HG02623 (cell line): ENCODE measurements around the gene DUSP5.
A peak's percentile ranks its signal among the peaks of the same experiment; 100 is the strongest.
"Not testable (repeated sequence)": the region's sequence is repeated elsewhere in the genome, so short reads cannot be mapped to it uniquely, and the experiment has no call there.

Experiments
- ATAC-seq: cut with Tn5 transposase; IDR thresholded peaks from one replicate; pipeline ENCODE4 v1.9.1; 2021; ENCODE audit warnings: moderate library complexity; ENCODE audit not compliant: unreplicated experiment

DUSP5 gene

GRCh38 chr10:110512461-110513187, 14.9 kb downstream of the DUSP5 start:
- ATAC-seq = no peak

DNA sequence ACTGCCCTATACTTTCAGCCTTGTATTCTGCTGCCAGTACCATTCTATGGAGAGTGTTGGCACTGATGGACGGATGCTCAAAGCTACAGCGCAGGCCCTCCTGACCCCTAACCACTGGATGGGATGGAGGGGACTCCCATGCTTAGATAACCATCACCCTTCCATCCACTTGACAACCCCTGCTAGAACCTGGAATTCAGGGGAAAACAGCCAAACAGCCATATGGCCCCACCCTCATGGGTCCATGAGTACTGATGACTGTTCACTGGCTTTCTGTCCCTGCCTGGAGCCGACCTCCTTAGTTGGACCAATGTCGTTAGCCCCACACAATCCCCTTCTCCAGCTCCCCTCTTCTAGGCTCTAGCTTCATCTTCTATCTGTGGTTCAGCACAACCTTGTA, 16.2 kb downstream of the DUSP5 start:
- no peak for ATAC-seq

DNA sequence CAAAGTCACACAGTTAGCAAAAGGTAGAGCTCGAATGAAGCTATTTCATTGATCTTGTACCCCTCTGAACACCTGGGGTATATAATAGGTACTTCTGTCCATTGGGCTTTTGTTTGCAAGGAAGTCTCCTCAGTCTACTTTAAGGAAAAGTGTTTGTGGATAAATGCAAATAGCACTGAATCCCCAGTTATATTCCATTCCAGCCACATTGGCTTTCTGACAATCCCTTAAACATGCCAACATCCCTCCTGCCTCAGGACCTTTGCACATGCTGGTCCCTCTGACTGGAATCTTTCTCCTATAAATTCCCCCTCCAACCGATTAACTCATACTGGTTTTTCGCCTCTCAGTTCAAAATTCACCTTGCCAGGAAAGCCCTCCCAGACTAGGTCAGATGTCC, 17.1 kb downstream of the DUSP5 start:
- no peak for ATAC-seq

DNA sequence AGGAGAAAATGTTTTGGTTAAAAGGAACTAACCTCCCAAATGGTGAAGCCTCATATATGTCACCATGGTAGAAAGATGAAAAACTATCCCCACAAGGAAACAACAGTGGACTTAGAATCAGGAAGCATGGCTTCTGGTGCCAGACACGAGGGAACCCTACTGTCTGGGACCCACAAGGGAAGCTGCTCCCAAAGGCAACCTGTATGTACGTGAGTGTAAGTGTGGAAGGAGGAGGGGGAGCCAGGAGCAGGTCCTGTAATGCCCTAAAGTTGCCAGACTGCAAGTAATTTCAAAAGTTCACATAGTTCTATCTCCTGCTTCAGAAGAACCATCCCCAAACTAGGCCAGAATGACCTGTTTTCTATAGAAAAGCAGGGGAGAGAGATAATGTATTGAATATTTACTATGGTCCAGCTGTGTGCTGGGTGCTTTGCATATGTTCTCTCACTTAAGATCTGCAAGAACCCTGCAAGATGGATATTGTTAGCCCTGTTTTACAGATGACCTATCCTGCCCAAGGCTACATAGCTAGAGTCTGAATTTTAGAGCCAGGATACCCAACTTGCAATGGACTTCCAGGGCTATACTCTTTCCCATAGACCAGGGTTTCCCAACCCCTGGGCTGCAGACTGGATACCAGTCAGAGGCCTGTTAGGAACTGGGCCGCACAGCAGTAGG, 19.2 kb downstream of the DUSP5 start:
- ATAC-seq = no peak

GRCh38 chr10:110522365-110522988, 24.8 kb downstream of the DUSP5 start:
- ATAC-seq = no peak

GRCh38 chr10:110523736-110524135, 26.0 kb downstream of the DUSP5 start:
- ATAC-seq = no peak

DNA sequence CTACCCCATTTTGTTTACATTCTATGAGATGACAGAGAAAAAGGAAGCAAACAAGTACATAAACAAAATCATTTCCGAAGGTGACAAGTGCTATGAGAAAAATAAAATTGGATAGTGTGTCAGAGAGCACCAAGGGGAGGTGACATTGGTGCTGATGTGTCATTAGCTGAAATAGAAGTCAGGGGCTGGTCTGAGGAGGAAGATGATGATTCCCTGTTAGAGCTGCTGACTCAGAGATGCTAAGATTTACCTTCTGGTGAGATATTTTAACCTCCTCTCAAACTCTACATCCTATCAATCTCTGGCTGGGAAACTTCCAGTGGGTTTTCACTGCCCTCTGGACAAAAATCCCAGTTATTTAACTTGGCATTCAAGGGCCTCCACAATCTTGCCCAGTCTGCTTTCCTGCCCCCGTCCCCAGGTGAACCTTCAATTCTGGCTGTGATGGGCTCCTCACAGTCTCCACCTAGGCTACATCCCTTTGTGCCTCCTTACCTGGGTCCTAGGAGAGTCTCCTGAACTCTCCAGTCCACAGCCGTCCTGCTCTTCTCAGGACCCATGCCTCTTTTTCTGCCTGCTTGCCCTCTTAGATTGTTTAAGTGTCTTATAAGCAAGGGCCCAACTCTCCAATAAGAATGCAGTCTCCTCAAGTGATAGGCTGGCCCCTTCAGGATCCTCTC, 26.6 kb downstream of the DUSP5 start:
- ATAC-seq = no peak

GRCh38 chr10:110524859-110525232, 27.1 kb downstream of the DUSP5 start:
- ATAC-seq = no peak

DNA sequence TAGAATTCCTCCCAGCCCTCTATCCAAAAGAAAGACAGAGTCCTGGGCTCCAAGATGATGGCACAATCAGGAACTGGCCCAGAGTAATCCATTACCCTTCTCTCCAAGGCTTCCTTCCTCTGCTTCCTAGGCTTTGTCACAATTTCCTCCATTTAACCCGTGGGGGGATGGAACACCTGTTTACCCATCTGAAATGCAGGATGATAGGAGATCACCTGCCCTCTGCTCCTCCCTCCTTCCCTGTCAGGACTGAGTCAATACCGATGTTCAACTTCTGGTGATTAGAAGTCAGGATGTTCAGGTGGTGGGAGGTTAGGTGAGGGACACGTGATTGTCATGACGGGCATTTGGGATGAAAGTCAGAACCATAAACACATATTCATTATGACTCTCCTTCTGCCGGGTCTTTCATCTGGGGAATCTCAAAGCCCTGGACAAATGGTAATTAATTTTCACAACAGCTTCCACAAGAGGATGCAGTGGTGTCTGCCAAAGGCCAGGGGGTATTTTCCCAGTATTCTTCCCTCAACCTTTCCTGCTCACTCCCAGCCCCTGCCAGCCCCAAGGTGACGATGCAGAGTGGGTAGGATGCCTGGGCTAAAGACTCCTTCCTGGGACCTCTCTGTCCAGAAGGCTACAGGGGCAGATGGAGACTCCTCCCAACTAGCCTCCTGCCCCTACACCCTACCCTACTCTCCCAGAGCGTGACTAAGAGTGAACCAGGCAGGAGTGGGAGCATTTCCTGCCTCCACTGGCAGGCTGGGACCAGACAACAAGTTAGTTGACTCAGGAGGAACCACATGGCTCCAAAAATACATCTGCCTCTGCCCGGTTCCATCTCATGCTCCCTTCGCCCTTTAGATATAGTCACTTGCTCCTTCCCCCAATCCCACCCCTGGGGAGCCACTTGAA, 27.9 kb downstream of the DUSP5 start:
- no peak for ATAC-seq

- no peak for ATAC-seq
These were observed 30.0 kb downstream of the DUSP5 start for GRCh38 chr10:110527731-110528171.

- ATAC-seq = peak; percentile 7
These were observed 30.7 kb downstream of the DUSP5 start for GRCh38 chr10:110528224-110528996.

- peak; percentile 76 for ATAC-seq
These were observed 31.4 kb downstream of the DUSP5 start for GRCh38 chr10:110528997-110529524.

DNA sequence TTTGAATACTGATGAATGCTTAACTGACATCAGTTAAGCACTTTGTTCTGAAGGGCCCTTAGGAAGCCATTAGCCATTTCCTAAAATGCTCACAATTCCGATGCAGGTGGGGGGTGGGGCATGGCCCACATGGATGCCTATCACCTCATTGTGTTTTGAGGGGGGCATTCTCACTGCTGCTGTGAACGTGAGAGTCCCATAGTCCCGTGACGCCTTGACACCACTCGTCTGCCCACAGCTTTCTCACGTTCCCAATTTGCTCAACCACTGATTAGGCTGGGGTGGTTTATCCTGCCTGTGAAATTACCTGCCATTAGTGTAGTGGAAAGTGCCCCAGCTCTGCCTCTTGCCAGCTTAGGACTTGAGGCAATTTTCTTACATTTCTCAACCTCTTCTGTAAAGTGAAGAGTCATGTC, 31.9 kb downstream of the DUSP5 start:
- ATAC-seq = no peak

DNA sequence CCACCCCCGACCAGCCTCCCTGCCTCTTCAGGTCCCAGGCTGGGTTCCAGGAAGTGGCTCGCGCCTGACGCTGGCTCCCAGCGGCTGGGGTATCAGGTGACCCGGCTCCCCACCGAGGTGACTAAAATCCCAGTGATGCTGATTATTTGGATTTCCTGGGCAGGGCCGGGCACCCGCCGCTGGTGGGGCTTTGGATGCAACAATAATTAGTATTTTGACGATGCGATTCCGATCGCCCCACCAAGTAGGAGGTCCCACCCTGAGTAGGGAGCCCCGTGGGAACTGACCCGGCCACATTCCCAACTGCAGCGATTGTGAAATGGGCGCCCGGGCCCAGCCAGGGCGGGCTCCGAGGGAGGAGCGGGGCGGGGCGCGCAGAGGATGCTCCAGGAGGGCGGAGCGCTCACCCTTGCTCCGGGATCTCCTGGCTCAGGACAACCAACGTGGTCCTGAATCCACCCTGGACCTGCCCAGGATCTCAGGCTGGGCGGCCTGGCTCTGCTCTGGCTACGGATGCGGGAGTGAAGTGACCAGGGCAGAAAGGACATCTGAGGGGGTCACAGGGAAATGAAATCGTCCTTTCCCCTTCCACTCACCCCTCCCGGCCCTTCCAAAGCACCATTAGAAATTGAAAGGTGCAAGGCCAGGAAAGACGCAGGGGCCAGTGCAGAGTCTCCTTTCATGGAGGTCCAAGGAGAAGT, 32.6 kb downstream of the DUSP5 start:
- ATAC-seq = no peak

DNA sequence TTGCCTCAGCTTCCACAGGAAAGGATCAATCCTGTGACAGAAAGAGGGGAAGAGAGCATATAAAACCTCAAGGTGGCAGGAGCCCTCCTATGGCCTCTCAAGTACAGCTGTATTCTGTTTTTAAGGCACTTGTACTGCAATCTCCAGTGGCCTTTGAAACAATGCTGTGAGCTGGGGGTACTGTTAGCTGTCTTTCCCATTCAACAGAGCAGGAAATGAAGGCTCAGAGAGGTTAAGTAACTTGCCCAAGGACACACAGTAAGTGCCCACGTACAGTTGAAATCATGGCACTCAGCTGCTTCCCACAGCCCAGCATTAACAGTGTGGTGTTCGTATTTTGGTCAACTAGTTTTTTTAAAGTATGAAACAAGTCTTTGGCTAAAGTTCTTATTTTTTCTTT, 34.0 kb downstream of the DUSP5 start:
- no peak for ATAC-seq

GRCh38 chr10:110532628-110533027, 34.9 kb downstream of the DUSP5 start:
- not testable (repeated sequence) for ATAC-seq

DNA sequence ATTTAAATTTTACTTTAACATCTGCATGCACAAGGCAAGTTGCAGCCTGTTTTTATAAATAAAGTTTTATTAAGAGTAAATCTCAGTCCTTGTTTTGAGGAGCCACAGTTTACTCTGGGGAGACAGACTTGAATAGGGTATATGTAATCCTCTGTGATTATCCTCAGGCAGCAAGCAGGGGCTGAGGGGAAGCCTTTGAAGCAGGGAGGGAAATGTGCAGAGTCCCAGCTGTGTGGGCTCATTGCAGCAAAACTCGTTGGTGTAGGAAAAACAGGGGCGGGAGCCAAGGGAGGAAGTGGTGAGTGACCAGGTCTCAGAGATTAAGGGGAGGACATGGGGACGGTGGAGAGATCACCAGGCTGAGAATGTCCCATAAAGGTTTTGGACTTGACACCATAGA, 35.4 kb downstream of the DUSP5 start:
- ATAC-seq = no peak

DNA sequence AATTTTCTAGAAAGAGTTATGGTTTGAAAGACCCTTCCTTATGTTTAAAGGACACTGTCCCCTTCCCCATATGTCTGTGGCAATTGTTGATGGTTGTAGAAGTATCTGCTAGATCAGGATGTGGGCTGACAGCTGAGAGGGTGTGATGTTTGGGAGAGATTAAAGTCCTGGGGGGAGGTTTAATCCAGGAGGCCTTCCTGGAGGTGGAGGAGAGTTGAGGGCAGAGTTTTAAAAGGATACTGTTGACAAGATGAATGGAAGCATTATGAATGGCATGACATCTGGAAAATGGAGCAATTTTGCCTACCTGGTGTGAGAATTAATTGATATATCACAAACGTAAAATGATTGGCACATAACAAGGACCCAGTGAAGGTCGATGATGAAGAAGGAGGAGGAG, 36.9 kb downstream of the DUSP5 start:
- ATAC-seq = no peak
